ENCODE results near the gene AP4B1. TPM values are rescaled to one million over a fixed set of nuclear protein-coding genes. Genes with fewer than 3 reads are reported as not detected.

AP4B1 gene
- total RNA-seq, 5 donors from 2014 or later (not counting 1 experiment from before 2014, with no cell fraction given): 57.8 to 66.4 (median 61.5) TPM

DNA sequence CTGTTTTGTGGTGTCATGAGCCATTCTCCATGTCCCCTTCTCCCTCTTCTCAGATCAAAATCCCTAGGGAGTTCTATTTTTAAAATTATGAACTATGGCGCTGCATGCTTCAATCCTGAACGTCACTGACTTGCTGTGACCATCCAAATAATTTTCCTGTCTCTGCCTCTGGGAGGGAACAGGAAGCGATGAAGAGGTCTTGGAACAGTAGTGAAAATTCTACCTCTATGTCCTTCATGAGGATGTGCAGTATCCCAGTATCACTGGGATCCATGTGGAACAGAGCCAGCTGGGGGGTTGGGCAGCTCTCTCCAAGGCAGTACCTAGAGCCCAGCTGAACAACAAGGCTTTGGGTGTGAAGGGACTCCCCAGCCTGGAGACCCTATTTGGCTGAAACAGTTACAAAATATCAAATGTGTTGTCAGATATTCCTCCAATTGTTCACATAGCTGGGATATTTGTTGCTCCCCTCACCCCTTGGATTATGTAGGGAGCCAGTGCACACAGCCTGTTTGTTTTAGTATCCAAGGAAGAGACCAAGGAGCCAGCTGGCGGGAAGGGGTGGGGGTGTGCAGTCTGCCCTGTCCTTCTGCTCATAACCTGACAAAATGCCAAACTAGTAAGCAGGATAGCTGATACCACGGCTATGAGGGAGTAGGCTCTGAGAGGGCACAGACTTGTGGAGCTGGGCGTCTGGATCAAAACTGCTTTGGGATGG, 8.2 kb upstream of the AP4B1 start:
- CTCF ChIA-PET: interaction anchor here (0.5 to 1.2 kb wide), 3 partner anchors 16 to 105 kb away, joined by 3 to 4 read pairs (median 3); partner anchors contain the start of gene HIPK1 (in 1 of the 2)
- Histone ChIP-seq H3K9me3 (no peaks in the 10 kb centered on the region), H3K27ac (ENCODE audit: low read length) (no peak overlapping the region), H3K4me1 (ENCODE audit: control insufficient read depth in 1 of 2, extremely low read depth in 1 of 2, insufficient read depth in 2 of 2, low read length in 2 of 2) (no peaks in the 10 kb centered on the region), H3K4me3 (ENCODE audit: control insufficient read depth in 1 of 2, extremely low read depth in 1 of 2, low read length in 1 of 2) (no peak overlapping the region), H3K36me3 (ENCODE audit: control insufficient read depth in 2 of 2, extremely low read depth in 1 of 2, insufficient read depth in 1 of 2, low read length in 1 of 2) (peaks cover 0 to 42% of the 10 kb centered on the region in 2 donors), H3K27me3 (replicated peaks in 1 of 2; ENCODE audit: control insufficient read depth in 2 of 2, extremely low read depth in 1 of 2, insufficient read depth in 2 of 2, low read length in 1 of 2) (no peaks in the 10 kb centered on the region)
- Mint-ChIP-seq H3K27ac (peak overlapping the region in 1 of 2 donors; percentile 11), H3K27me3 (no peaks in the 10 kb centered on the region), H3K9me3 (no peaks in the 10 kb centered on the region), H3K4me1 (peaks cover 0 to 16% (median 6%) of the 10 kb centered on the region in 3 donors), H3K36me3 (peaks cover 33% of the 10 kb centered on the region), H3K4me3 (no peak overlapping the region)
- no peak for DNase-seq
- ATAC-seq (replicated peaks in 1 of 4): no peak
- POLR2A ChIA-PET: interaction anchor here (0.5 to 0.7 kb wide), 3 partner anchors 11 to 45 kb away, joined by 3 to 9 read pairs (median 3); no protein-coding TSS in a partner anchor
- 85% methylated on average over 3 of the region's 6 CpGs for WGBS (ENCODE audit: insufficient coverage)

DNA sequence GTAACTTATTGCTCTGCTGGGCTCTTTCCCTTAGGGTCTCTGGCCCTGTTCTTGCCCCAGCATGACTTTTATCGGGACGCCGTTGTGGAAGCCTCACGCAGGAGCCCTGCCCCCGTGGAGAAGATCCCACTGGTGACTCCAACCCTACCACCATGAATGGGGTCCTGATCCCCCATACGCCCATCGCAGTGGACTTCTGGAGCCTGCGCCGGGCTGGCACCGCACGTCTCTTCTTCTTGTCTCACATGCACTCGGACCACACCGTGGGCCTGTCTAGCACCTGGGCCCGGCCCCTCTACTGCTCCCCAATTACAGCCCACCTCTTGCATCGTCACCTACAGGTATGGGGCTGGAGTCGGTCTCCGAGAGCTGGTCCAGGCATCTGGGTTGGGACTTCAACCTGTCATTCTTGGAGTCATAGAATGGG, 849 bp upstream of the AP4B1 start:
- H3K27me3 Mint-ChIP-seq: no peaks in the 10 kb centered on the region
- Histone ChIP-seq H3K27ac (ENCODE audit: low read length) (peak overlapping the region; percentile 92), H3K9me3 (no peaks in the 10 kb centered on the region), H3K4me1 (ENCODE audit: control insufficient read depth in 1 of 2, extremely low read depth in 1 of 2, insufficient read depth in 2 of 2, low read length in 2 of 2) (peaks cover 22 to 29% of the 10 kb centered on the region in 2 experiments), H3K36me3 (ENCODE audit: control insufficient read depth in 2 of 2, extremely low read depth in 1 of 2, insufficient read depth in 1 of 2, low read length in 1 of 2) (peaks cover 0 to 31% of the 10 kb centered on the region in 2 donors), H3K4me3 (ENCODE audit: control insufficient read depth in 1 of 2, extremely low read depth in 1 of 2, low read length in 1 of 2) (peak overlapping the region; percentile 73 to 95), H3K27me3 (replicated peaks in 1 of 2; ENCODE audit: control insufficient read depth in 2 of 2, extremely low read depth in 1 of 2, insufficient read depth in 2 of 2, low read length in 1 of 2) (no peaks in the 10 kb centered on the region)
- H3K4me3 Mint-ChIP-seq: peak overlapping the region; percentile 91 to 98 (median 96)
- ATAC-seq (replicated peaks in 1 of 4) (peak in 2 of 4 experiments; percentile 0 to 1), DNase-seq (peak in 6 of 35 experiments; percentile 0 to 28 (median 6))
- 2% methylated on average over 14 of the region's 17 CpGs for WGBS (ENCODE audit: insufficient coverage)
- H3K27ac Mint-ChIP-seq: peak overlapping the region; percentile 99
- H3K9me3 Mint-ChIP-seq: no peaks in the 10 kb centered on the region
- POLR2A ChIA-PET: interaction anchor here (0.5 to 3.8 kb wide), 4 partner anchors 25 to 214 kb away, joined by 3 to 110 read pairs (median 3); partner anchors contain the start of genes HIPK1 (in 1 of the 2) and RSBN1 (in 1 of the 2)
- peaks cover 42% of the 10 kb centered on the region for H3K36me3 Mint-ChIP-seq
- CTCF ChIA-PET: interaction anchor here (0.6 to 4.2 kb wide), 8 partner anchors 24 to 1231 kb away, joined by 3 to 69 read pairs (median 5); partner anchors contain the start of genes HIPK1 (in 2 of the 2) and MOV10 (in 1 of the 2)
- peaks cover 45 to 62% (median 51%) of the 10 kb centered on the region in 3 donors for H3K4me1 Mint-ChIP-seq

DNA sequence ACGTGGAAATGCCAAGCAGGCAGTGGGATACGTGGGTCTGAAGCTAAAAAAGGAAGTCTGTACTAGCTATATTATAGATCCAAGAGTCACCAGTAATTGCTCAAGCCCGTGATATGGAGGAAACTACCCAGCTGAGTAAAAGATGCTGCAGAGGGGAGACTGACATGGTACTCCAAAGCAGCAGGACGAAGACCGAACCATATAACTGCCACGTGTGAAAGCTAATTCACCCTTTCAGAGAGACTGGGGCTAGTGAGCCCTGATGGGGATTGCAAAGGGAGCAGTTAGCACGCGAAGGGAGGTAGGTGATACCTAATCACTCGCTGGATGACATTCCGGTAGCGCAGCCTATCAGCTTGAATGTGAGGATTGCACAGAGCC, 316 bp downstream of the AP4B1 start:
- H3K36me3 ChIP-seq (ENCODE audit: control insufficient read depth in 2 of 2, extremely low read depth in 1 of 2, insufficient read depth in 1 of 2, low read length in 1 of 2): peaks cover 0 to 35% of the 10 kb centered on the region in 2 donors
- Mint-ChIP-seq H3K27ac (peak overlapping the region; percentile 99), H3K4me1 (peaks cover 49 to 73% (median 63%) of the 10 kb centered on the region in 3 donors), H3K36me3 (peaks cover 45% of the 10 kb centered on the region), H3K4me3 (peak overlapping the region; percentile 91 to 98 (median 96)), H3K9me3 (no peaks in the 10 kb centered on the region), H3K27me3 (no peaks in the 10 kb centered on the region)
- POLR2A ChIA-PET: interaction anchor here (0.6 to 3.8 kb wide), 21 partner anchors 9 to 607 kb away, joined by 3 to 110 read pairs (median 5); partner anchors contain the start of genes HIPK1 (in 2 of the 2), RSBN1 (in 1 of the 2) and TRIM33 (in 1 of the 2)
- peak overlapping the region; percentile 73 to 95 for H3K4me3 ChIP-seq (ENCODE audit: control insufficient read depth in 1 of 2, extremely low read depth in 1 of 2, low read length in 1 of 2)
- ATAC-seq (replicated peaks in 1 of 4) (peak; percentile 48 to 58 (median 55)), DNase-seq (peak in 19 of 35 experiments; percentile 34 to 65 (median 47))
- WGBS (ENCODE audit: insufficient coverage): 0% methylated on average over 7 of the region's 11 CpGs
- H3K9me3 ChIP-seq: no peaks in the 10 kb centered on the region
- CTCF ChIA-PET: interaction anchor here (0.6 to 4.2 kb wide), 26 partner anchors 13 to 832 kb away, joined by 3 to 69 read pairs (median 4); partner anchors contain the start of genes RSBN1 (in 2 of the 2) and HIPK1 (in 1 of the 2)
- H3K27ac ChIP-seq (ENCODE audit: low read length): peak overlapping the region; percentile 92
- H3K4me1 ChIP-seq (ENCODE audit: control insufficient read depth in 1 of 2, extremely low read depth in 1 of 2, insufficient read depth in 2 of 2, low read length in 2 of 2): peaks cover 22 to 29% of the 10 kb centered on the region in 2 experiments
- H3K27me3 ChIP-seq (replicated peaks in 1 of 2; ENCODE audit: control insufficient read depth in 2 of 2, extremely low read depth in 1 of 2, insufficient read depth in 2 of 2, low read length in 1 of 2): no peaks in the 10 kb centered on the region

DNA sequence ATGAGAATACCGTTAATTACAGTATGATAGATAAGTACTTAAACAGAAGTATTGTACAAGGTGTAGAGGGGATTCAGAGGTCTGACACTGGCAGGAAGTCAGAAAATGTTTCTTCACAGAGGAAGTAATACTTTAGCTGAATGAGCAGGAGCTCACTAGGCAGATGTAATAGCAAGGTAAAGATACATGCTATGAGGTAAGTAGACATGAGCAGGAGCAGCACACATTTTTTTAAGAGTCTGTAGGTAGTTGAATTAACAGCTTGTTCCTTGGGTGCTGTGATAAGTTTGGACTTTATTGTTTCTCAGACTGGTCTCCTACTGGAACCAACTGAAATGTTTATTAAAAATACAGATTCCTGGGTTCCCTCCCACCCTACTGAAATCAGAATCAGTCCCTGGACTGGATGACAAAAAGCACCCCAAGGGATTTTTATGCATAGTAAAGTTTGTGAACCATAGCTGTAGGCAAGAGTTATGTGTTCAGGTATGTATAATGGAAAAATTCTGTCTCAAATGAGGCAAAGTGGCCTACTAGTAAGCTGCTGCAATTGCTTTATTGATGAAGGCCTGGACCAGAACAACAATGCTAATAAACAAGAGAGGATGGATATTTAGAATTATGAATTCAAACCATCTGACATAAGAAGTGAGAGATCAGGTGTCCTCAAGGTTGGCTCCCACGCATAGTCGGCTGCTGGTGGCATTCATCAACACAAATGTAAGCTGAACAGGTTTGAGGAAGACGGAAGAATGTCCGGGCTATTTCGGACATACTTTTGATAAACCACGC, 902 bp downstream of the AP4B1 start:
- ATAC-seq (replicated peaks in 1 of 4): no peak

GRCh38 chr1:113901191-113901590, 3.4 kb downstream of the AP4B1 start:
- H3K27ac ChIP-seq (ENCODE audit: low read length): no peak overlapping the region
- H3K9me3 ChIP-seq: no peaks in the 10 kb centered on the region
- peaks cover 63% of the 10 kb centered on the region for H3K36me3 Mint-ChIP-seq
- CTCF ChIA-PET: interaction anchor here in 1 of 2 donors (1.1 kb wide), 1 partner anchor 28 kb away, joined by 4 read pairs; the partner anchor contains the start of gene HIPK1
- peaks cover 0 to 53% of the 10 kb centered on the region in 2 donors for H3K36me3 ChIP-seq (ENCODE audit: control insufficient read depth in 2 of 2, extremely low read depth in 1 of 2, insufficient read depth in 1 of 2, low read length in 1 of 2)
- H3K9me3 Mint-ChIP-seq: no peaks in the 10 kb centered on the region
- H3K27me3 ChIP-seq (replicated peaks in 1 of 2; ENCODE audit: control insufficient read depth in 2 of 2, extremely low read depth in 1 of 2, insufficient read depth in 2 of 2, low read length in 1 of 2): no peaks in the 10 kb centered on the region
- no peaks in the 10 kb centered on the region for H3K27me3 Mint-ChIP-seq
- H3K4me1 Mint-ChIP-seq: peaks cover 61 to 78% (median 70%) of the 10 kb centered on the region in 3 donors
- ATAC-seq (replicated peaks in 1 of 4) (no peak), DNase-seq (no peak)
- H3K4me3 Mint-ChIP-seq: no peak overlapping the region
- H3K4me3 ChIP-seq (ENCODE audit: control insufficient read depth in 1 of 2, extremely low read depth in 1 of 2, low read length in 1 of 2): no peak overlapping the region
- peak overlapping the region; percentile 1 to 67 for H3K27ac Mint-ChIP-seq
- POLR2A ChIA-PET: interaction anchor here in 1 of 2 donors (0.6 to 0.8 kb wide), 7 partner anchors 15 to 62 kb away, joined by 3 to 7 read pairs (median 4); partner anchors contain the start of gene HIPK1
- peaks cover 18 to 27% of the 10 kb centered on the region in 2 experiments for H3K4me1 ChIP-seq (ENCODE audit: control insufficient read depth in 1 of 2, extremely low read depth in 1 of 2, insufficient read depth in 2 of 2, low read length in 2 of 2)
- WGBS (ENCODE audit: insufficient coverage): no CpG with 5 or more reads among the region's 3 CpGs

More for the DNA sequence above, 902 bp downstream of the AP4B1 start:
- Mint-ChIP-seq H3K27me3 (no peaks in the 10 kb centered on the region), H3K4me1 (peaks cover 54 to 79% (median 69%) of the 10 kb centered on the region in 3 donors), H3K9me3 (no peaks in the 10 kb centered on the region), H3K27ac (peak overlapping the region; percentile 99), H3K4me3 (peak overlapping the region; percentile 91 to 98 (median 96)), H3K36me3 (peaks cover 50% of the 10 kb centered on the region)
- Histone ChIP-seq H3K9me3 (no peaks in the 10 kb centered on the region), H3K4me1 (ENCODE audit: control insufficient read depth in 1 of 2, extremely low read depth in 1 of 2, insufficient read depth in 2 of 2, low read length in 2 of 2) (peaks cover 22 to 29% of the 10 kb centered on the region in 2 experiments), H3K27ac (ENCODE audit: low read length) (peak overlapping the region; percentile 92), H3K4me3 (ENCODE audit: control insufficient read depth in 1 of 2, extremely low read depth in 1 of 2, low read length in 1 of 2) (peak overlapping the region; percentile 73 to 95), H3K36me3 (ENCODE audit: control insufficient read depth in 2 of 2, extremely low read depth in 1 of 2, insufficient read depth in 1 of 2, low read length in 1 of 2) (peaks cover 0 to 35% of the 10 kb centered on the region in 2 donors), H3K27me3 (replicated peaks in 1 of 2; ENCODE audit: control insufficient read depth in 2 of 2, extremely low read depth in 1 of 2, insufficient read depth in 2 of 2, low read length in 1 of 2) (no peaks in the 10 kb centered on the region)
- ChIA-PET POLR2A (interaction anchor here (0.6 to 3.8 kb wide), 21 partner anchors 8 to 607 kb away, joined by 3 to 110 read pairs (median 5); partner anchors contain the start of genes HIPK1 (in 2 of the 2), RSBN1 (in 1 of the 2) and TRIM33 (in 1 of the 2)), CTCF (interaction anchor here (0.6 to 4.2 kb wide), 27 partner anchors 12 to 831 kb away, joined by 3 to 69 read pairs (median 4); partner anchors contain the start of genes RSBN1 (in 2 of the 2) and HIPK1 (in 1 of the 2))
- WGBS (ENCODE audit: insufficient coverage): 13% methylated on average over 3 of the region's 7 CpGs
- DNase-seq: peak in 2 of 35 experiments; percentile 3 to 31
